Smooth muscle cell of the brain vasculature (primary cell): Measurements from ENCODE around the gene BEST1.
"Not testable (repeated sequence)": the region's sequence is repeated elsewhere in the genome, so short reads cannot be mapped to it uniquely, and the experiment has no call there.

Experiments
- DNase-seq: peaks from one replicate; pipeline ENCODE4 v3.0.0-alpha.2; 2012; ENCODE audit warnings: low read depth, low spot score

The BEST1 gene

GRCh38 chr11:61964058-61964665 is 14.0 kb downstream of the BEST1 start:
- no peak for DNase-seq

GRCh38 chr11:61964666-61965271 is 14.6 kb downstream of the BEST1 start:
- not testable (repeated sequence) for DNase-seq

- no peak for DNase-seq
Observed at GRCh38 chr11:61966734-61967115, 16.6 kb downstream of the BEST1 start.

- no peak for DNase-seq
Observed at GRCh38 chr11:61967116-61967923, 17.2 kb downstream of the BEST1 start, which contains the start of gene FTH1. FTH1 (minus strand) TSS chr11:61967634; CDS start chr11:61967425, 209 bp downstream.

GRCh38 chr11:61967924-61968757 is 18.0 kb downstream of the BEST1 start:
- no peak for DNase-seq

GRCh38 chr11:61968758-61969390 is 18.7 kb downstream of the BEST1 start:
- DNase-seq: no peak

- DNase-seq: no peak
Observed at GRCh38 chr11:61969391-61969758, 19.2 kb downstream of the BEST1 start.

GRCh38 chr11:61969838-61970662 is 19.9 kb downstream of the BEST1 start:
- no peak for DNase-seq

- DNase-seq: peak; percentile 96
Observed at GRCh38 chr11:61971248-61972111, 21.3 kb downstream of the BEST1 start.

- no peak for DNase-seq
Observed at GRCh38 chr11:61972112-61972671, 22.0 kb downstream of the BEST1 start.

GRCh38 chr11:61972672-61973475 is 22.7 kb downstream of the BEST1 start:
- DNase-seq: no peak

- DNase-seq: no peak
Observed at GRCh38 chr11:61973476-61974162, 23.5 kb downstream of the BEST1 start.

- no peak for DNase-seq
Observed at GRCh38 chr11:61974766-61975631, 24.8 kb downstream of the BEST1 start.

GRCh38 chr11:61975638-61976419 is 25.7 kb downstream of the BEST1 start:
- no peak for DNase-seq

- no peak for DNase-seq
Observed at GRCh38 chr11:61976420-61976800, 26.3 kb downstream of the BEST1 start.
